ENCODE data around the gene PDE6G.

PDE6G gene

GRCh38 chr17:81660441-81660840, 4.1 kb upstream of the PDE6G start:
- DNase-seq: no peak

- no peak for DNase-seq
Observed at GRCh38 chr17:81659038-81659437, 2.7 kb upstream of the PDE6G start.

GRCh38 chr17:81656835-81657234, 493 bp upstream of the PDE6G start:
- no peak for DNase-seq

- DNase-seq: no peak
Observed at GRCh38 chr17:81655378-81656117, 794 bp downstream of the PDE6G start.

- DNase-seq: peak in 1 of 2 donors; percentile 21
Observed at GRCh38 chr17:81652906-81653771, 3.2 kb downstream of the PDE6G start.

GRCh38 chr17:81651692-81652091, 4.7 kb downstream of the PDE6G start:
- DNase-seq: no peak

- DNase-seq: no peak
Observed at GRCh38 chr17:81650951-81651350, 5.4 kb downstream of the PDE6G start.

GRCh38 chr17:81648707-81649085, 7.6 kb downstream of the PDE6G start:
- DNase-seq: no peak

GRCh38 chr17:81648013-81648706, 8.2 kb downstream of the PDE6G start:
- no peak for DNase-seq

- no peak for DNase-seq
Observed at GRCh38 chr17:81647640-81648012, 8.7 kb downstream of the PDE6G start.

GRCh38 chr17:81646869-81647600, 9.3 kb downstream of the PDE6G start:
- DNase-seq: no peak

- DNase-seq: no peak
Observed at GRCh38 chr17:81644976-81645952, 11.1 kb downstream of the PDE6G start.

GRCh38 chr17:81644496-81644895, 11.8 kb downstream of the PDE6G start:
- no peak for DNase-seq

- DNase-seq: no peak
Observed at GRCh38 chr17:81641825-81642489, 14.4 kb downstream of the PDE6G start.

- no peak for DNase-seq
Observed at GRCh38 chr17:81640011-81640410, 16.3 kb downstream of the PDE6G start.

GRCh38 chr17:81638683-81639082, 17.7 kb downstream of the PDE6G start:
- no peak for DNase-seq

GRCh38 chr17:81636505-81637288, 19.6 kb downstream of the PDE6G start, which contains the start of the genes NPLOC4 and TSPAN10:
TSS of gene NPLOC4 (minus strand) at chr17:81637112. CDS start at chr17:81636930, 182 bp downstream.
TSS of gene TSPAN10 (plus strand) at chr17:81637196. CDS start at chr17:81642413, 5,217 bp downstream.
- peak; percentile 84 to 87 for DNase-seq

GRCh38 chr17:81635973-81636504, 20.3 kb downstream of the PDE6G start:
- no peak for DNase-seq

- no peak for DNase-seq
Observed at GRCh38 chr17:81635431-81635830, 20.9 kb downstream of the PDE6G start.

GRCh38 chr17:81631482-81631881, 24.9 kb downstream of the PDE6G start:
- DNase-seq: no peak
